ENCODE results near the gene SPRR3.

DNA sequence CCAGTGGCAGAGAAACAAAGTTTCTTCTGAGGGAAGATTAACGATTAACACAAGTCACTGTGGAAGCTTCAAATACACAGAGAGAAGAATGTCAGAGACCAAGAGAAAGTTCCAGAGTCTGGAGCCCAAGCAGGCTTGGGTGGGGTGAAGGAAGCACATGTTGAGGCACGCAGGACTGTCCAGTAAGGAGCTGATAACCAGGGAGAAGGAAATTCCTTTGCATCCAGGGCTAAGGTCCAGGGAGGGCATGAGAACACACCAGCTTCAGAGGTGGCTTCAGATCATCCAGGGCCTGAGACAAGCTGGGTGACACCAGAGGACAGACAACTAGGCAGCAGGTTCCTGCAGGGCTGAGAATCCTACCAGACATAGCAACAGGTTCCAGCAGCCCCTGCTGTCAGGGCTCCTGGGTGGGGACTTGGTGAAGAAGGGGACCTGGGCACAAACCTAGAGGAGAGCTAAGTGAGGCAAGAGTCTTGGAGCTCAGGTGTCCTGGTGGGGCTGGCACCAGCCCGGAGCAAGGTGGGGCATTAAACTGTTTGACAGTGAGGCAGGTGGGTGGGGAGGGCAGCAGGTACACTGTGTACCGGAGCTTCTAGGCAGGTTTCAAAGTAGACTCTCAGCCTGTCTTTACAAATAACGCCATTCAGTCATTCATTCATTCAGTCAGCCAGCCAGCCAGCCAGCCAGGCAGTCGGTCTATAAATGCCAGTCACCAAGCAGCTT lies 20.2 kb upstream of the SPRR3 start:
- TF ChIP-seq, protein P1, sequence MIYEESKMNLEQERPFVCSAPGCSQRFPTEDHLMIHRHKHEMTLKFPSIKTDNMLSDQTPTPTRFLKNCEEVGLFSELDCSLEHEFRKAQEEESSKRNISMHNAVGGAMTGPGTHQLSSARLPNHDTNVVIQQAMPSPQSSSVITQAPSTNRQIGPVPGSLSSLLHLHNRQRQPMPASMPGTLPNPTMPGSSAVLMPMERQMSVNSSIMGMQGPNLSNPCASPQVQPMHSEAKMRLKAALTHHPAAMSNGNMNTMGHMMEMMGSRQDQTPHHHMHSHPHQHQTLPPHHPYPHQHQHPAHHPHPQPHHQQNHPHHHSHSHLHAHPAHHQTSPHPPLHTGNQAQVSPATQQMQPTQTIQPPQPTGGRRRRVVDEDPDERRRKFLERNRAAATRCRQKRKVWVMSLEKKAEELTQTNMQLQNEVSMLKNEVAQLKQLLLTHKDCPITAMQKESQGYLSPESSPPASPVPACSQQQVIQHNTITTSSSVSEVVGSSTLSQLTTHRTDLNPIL (CRISPR knock-in tag; IDR thresholded peaks at IDR 0.05; ENCODE audit: low read depth) = no peak
- no peak for TF ChIP-seq ZNF70 (CRISPR knock-in tag; IDR thresholded peaks at IDR 0.05)
- TF ChIP-seq SNAI2 (CRISPR knock-in tag; IDR thresholded peaks at IDR 0.05) = no peak
- TF ChIP-seq OSR1 (CRISPR knock-in tag; IDR thresholded peaks at IDR 0.05) = no peak
- TF ChIP-seq, protein P2, sequence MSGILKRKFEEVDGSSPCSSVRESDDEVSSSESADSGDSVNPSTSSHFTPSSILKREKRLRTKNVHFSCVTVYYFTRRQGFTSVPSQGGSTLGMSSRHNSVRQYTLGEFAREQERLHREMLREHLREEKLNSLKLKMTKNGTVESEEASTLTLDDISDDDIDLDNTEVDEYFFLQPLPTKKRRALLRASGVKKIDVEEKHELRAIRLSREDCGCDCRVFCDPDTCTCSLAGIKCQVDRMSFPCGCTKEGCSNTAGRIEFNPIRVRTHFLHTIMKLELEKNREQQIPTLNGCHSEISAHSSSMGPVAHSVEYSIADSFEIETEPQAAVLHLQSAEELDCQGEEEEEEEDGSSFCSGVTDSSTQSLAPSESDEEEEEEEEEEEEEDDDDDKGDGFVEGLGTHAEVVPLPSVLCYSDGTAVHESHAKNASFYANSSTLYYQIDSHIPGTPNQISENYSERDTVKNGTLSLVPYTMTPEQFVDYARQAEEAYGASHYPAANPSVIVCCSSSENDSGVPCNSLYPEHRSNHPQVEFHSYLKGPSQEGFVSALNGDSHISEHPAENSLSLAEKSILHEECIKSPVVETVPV (CRISPR knock-in tag; IDR thresholded peaks at IDR 0.05) = no peak
- no peak for TF ChIP-seq ARNTL (CRISPR knock-in tag; IDR thresholded peaks at IDR 0.05; ENCODE audit: borderline replicate concordance, low read depth)

Measured in SK-N-SH treated with all-trans-retinoic acid at 6 μM for 48 hours (cell line).